ENCODE data around the gene EXPH5. TPM values are rescaled to one million over a fixed set of nuclear protein-coding genes. Genes with fewer than 3 reads are reported as not detected.
"Not testable (repeated sequence)": the region's sequence is repeated elsewhere in the genome, so short reads cannot be mapped to it uniquely, and the experiment has no call there.

EXPH5 gene
- polyA plus RNA-seq, 2 donors, result 3.4 to 7.4 TPM

DNA sequence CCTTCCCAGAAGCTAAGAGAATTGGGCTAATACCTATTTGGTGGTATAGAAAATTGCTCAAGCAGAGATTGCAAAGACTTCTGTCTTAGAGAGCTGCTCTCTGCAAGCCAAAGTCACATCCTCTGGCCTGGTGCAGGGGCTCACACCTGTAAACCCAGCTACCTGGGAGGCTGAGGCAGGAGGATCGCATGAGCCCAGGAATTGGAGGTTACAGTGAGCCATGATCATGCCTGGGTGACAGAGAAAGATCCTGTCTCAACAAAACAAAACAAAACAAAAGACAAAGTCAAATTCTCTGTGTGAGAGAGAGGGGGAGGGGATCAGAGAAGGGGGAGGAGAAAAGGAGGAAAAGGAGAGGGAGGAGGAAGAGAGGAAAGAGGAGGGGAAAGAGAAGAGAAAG lies 15.0 kb upstream of the EXPH5 start:
- no peak overlapping the region for H3K27ac ChIP-seq (ENCODE audit: low read depth in 2 of 2, low read length in 1 of 2)
- peaks cover 0 to 3% of the 10 kb centered on the region in 2 donors for H3K9me3 ChIP-seq (ENCODE audit: control insufficient read depth in 2 of 2, insufficient read depth in 1 of 2, low read depth in 1 of 2, low read length in 1 of 2)
- no peaks in the 10 kb centered on the region for H3K27me3 ChIP-seq (ENCODE audit: control insufficient read depth in 1 of 2, insufficient read depth in 2 of 2, low read length in 2 of 2)
- H3K36me3 ChIP-seq (ENCODE audit: control insufficient read depth in 2 of 2, insufficient read depth in 2 of 2, low read length in 1 of 2), result no peaks in the 10 kb centered on the region
- 95 to 97% methylated on average over 1 of the region's 1 CpG for WGBS, 2 donors
- no peak overlapping the region for H3K4me3 ChIP-seq (ENCODE audit: low read depth in 1 of 2, low read length in 2 of 2)
- peaks cover 0 to 2% of the 10 kb centered on the region in 2 donors for H3K4me1 ChIP-seq (ENCODE audit: control insufficient read depth in 2 of 2, insufficient read depth in 2 of 2, low read length in 1 of 2)

- Histone ChIP-seq H3K4me1 (ENCODE audit: control insufficient read depth in 2 of 2, insufficient read depth in 2 of 2, low read length in 1 of 2) (no peaks in the 10 kb centered on the region), H3K27ac (ENCODE audit: low read depth in 2 of 2, low read length in 1 of 2) (peak overlapping the region in 1 of 2 donors; percentile 47)
- WGBS, 2 donors, result 63 to 70% methylated on average over 3 of the region's 3 CpGs
Measured at GRCh38 chr11:108606495-108607160, 13.1 kb upstream of the EXPH5 start.

GRCh38 chr11:108606070-108606469 lies 12.5 kb upstream of the EXPH5 start:
- H3K4me3 ChIP-seq (ENCODE audit: low read depth in 1 of 2, low read length in 2 of 2), result no peak overlapping the region
- peak overlapping the region in 1 of 2 donors; percentile 47 for H3K27ac ChIP-seq (ENCODE audit: low read depth in 2 of 2, low read length in 1 of 2)
- 79 to 81% methylated on average over 5 of the region's 5 CpGs for WGBS, 2 donors

More at GRCh38 chr11:108606495-108607160, 13.1 kb upstream of the EXPH5 start:
- no peaks in the 10 kb centered on the region for H3K27me3 ChIP-seq (ENCODE audit: control insufficient read depth in 1 of 2, insufficient read depth in 2 of 2, low read length in 2 of 2)
- peaks cover 0 to 3% of the 10 kb centered on the region in 2 donors for H3K9me3 ChIP-seq (ENCODE audit: control insufficient read depth in 2 of 2, insufficient read depth in 1 of 2, low read depth in 1 of 2, low read length in 1 of 2)
- H3K36me3 ChIP-seq (ENCODE audit: control insufficient read depth in 2 of 2, insufficient read depth in 2 of 2, low read length in 1 of 2), result no peaks in the 10 kb centered on the region
- H3K4me3 ChIP-seq (ENCODE audit: low read depth in 1 of 2, low read length in 2 of 2), result no peak overlapping the region

DNA sequence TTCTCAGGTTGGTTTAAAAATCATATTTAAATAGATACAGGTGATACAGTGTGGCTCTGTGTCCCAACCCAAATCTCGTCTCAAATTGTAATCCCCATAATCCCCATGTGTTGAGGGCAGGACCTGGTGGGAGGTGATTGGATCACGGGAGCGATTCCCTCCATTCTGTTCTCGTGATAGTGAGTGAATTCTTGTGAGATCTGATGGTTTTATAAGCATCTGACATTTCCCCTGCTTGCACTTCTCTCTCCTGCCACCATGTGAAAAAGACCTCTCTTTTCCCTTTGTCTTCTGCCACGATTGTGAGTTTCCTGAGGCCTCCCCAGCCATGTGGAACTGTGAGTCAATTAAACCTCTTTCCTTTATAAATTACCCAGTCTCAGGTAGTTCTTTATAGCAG lies 9.2 kb upstream of the EXPH5 start:
- 66 to 67% methylated on average over 5 of the region's 5 CpGs for WGBS, 2 donors
- H3K27me3 ChIP-seq (ENCODE audit: control insufficient read depth in 1 of 2, insufficient read depth in 2 of 2, low read length in 2 of 2); H3K4me1 ChIP-seq (ENCODE audit: control insufficient read depth in 2 of 2, insufficient read depth in 2 of 2, low read length in 1 of 2); H3K4me3 ChIP-seq (ENCODE audit: low read depth in 1 of 2, low read length in 2 of 2); H3K9me3 ChIP-seq (ENCODE audit: control insufficient read depth in 2 of 2, insufficient read depth in 1 of 2, low read depth in 1 of 2, low read length in 1 of 2); H3K27ac ChIP-seq (ENCODE audit: low read depth in 2 of 2, low read length in 1 of 2); H3K36me3 ChIP-seq (ENCODE audit: control insufficient read depth in 2 of 2, insufficient read depth in 2 of 2, low read length in 1 of 2): not testable (repeated sequence)

More at GRCh38 chr11:108606070-108606469, 12.5 kb upstream of the EXPH5 start:
- H3K9me3 ChIP-seq (ENCODE audit: control insufficient read depth in 2 of 2, insufficient read depth in 1 of 2, low read depth in 1 of 2, low read length in 1 of 2), result peaks cover 0 to 3% of the 10 kb centered on the region in 2 donors
- H3K27me3 ChIP-seq (ENCODE audit: control insufficient read depth in 1 of 2, insufficient read depth in 2 of 2, low read length in 2 of 2), result no peaks in the 10 kb centered on the region
- H3K4me1 ChIP-seq (ENCODE audit: control insufficient read depth in 2 of 2, insufficient read depth in 2 of 2, low read length in 1 of 2), result no peaks in the 10 kb centered on the region
- H3K36me3 ChIP-seq (ENCODE audit: control insufficient read depth in 2 of 2, insufficient read depth in 2 of 2, low read length in 1 of 2), result no peaks in the 10 kb centered on the region

- Histone ChIP-seq H3K36me3 (ENCODE audit: control insufficient read depth in 2 of 2, insufficient read depth in 2 of 2, low read length in 1 of 2) (no peaks in the 10 kb centered on the region), H3K27ac (ENCODE audit: low read depth in 2 of 2, low read length in 1 of 2) (no peak overlapping the region), H3K27me3 (ENCODE audit: control insufficient read depth in 1 of 2, insufficient read depth in 2 of 2, low read length in 2 of 2) (no peaks in the 10 kb centered on the region), H3K4me1 (ENCODE audit: control insufficient read depth in 2 of 2, insufficient read depth in 2 of 2, low read length in 1 of 2) (no peaks in the 10 kb centered on the region), H3K4me3 (ENCODE audit: low read depth in 1 of 2, low read length in 2 of 2) (no peak overlapping the region), H3K9me3 (ENCODE audit: control insufficient read depth in 2 of 2, insufficient read depth in 1 of 2, low read depth in 1 of 2, low read length in 1 of 2) (no peaks in the 10 kb centered on the region)
- 86 to 89% methylated on average over 1 of the region's 1 CpG for WGBS, 2 donors
Measured at GRCh38 chr11:108601150-108601549, 7.6 kb upstream of the EXPH5 start.

DNA sequence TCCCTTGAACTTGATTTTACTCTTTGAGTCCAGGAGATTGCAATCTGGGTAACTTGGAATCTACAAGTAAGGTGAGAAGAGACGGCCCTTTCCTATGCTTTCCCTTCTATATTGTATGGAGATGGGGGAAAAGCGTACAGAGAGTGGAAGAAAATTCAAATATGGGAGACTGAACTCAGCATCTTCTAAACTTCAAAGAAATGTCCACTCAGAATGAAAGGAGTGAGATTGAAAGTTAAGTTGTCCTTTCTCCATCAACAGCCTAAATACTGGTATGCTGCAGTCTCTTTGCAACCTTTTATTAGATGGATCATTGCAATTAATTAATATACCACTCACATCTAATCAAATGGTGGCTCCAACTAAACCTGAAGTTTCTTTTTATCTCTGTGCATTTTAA lies 6.4 kb upstream of the EXPH5 start:
- WGBS, 2 donors, result 95 to 96% methylated on average over 2 of the region's 2 CpGs
- H3K4me1 ChIP-seq (ENCODE audit: control insufficient read depth in 2 of 2, insufficient read depth in 2 of 2, low read length in 1 of 2), result no peaks in the 10 kb centered on the region
- H3K36me3 ChIP-seq (ENCODE audit: control insufficient read depth in 2 of 2, insufficient read depth in 2 of 2, low read length in 1 of 2), result no peaks in the 10 kb centered on the region
- no peak overlapping the region for H3K4me3 ChIP-seq (ENCODE audit: low read depth in 1 of 2, low read length in 2 of 2)
- H3K27ac ChIP-seq (ENCODE audit: low read depth in 2 of 2, low read length in 1 of 2), result no peak overlapping the region
- H3K9me3 ChIP-seq (ENCODE audit: control insufficient read depth in 2 of 2, insufficient read depth in 1 of 2, low read depth in 1 of 2, low read length in 1 of 2), result no peaks in the 10 kb centered on the region
- H3K27me3 ChIP-seq (ENCODE audit: control insufficient read depth in 1 of 2, insufficient read depth in 2 of 2, low read length in 2 of 2), result no peaks in the 10 kb centered on the region

DNA sequence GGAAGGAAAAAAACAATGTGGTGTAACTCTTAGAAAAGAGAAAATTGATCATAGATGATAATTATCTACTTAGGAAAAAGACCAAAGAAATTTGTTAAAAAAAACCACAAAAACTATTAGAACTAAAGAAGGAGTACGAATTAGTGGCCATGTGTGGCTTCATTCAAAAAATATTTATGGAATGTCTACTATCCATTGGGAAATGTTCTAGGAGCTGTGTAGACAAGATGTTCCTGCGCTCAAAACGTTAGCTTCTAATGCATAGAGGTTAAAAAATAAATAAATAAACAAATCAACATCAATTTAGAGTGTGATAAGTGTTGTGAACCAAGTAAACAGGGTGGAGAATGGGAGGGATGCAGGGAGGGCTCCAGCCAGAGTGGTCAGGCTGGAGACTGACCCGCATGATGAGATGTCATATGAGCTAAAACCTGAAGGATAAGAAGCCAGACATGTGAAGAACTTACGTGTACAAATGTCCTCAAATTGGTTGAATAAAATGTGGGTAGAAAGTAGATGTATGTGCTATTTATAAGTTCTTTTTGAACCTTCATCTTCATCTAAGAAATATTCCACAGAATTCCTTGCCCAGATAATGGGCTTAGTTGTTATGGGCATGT lies 4.3 kb upstream of the EXPH5 start:
- no peaks in the 10 kb centered on the region for H3K36me3 ChIP-seq (ENCODE audit: control insufficient read depth in 2 of 2, insufficient read depth in 2 of 2, low read length in 1 of 2)
- H3K4me3 ChIP-seq (ENCODE audit: low read depth in 1 of 2, low read length in 2 of 2), result no peak overlapping the region
- no peaks in the 10 kb centered on the region for H3K27me3 ChIP-seq (ENCODE audit: control insufficient read depth in 1 of 2, insufficient read depth in 2 of 2, low read length in 2 of 2)
- H3K9me3 ChIP-seq (ENCODE audit: control insufficient read depth in 2 of 2, insufficient read depth in 1 of 2, low read depth in 1 of 2, low read length in 1 of 2), result no peaks in the 10 kb centered on the region
- H3K27ac ChIP-seq (ENCODE audit: low read depth in 2 of 2, low read length in 1 of 2), result no peak overlapping the region
- H3K4me1 ChIP-seq (ENCODE audit: control insufficient read depth in 2 of 2, insufficient read depth in 2 of 2, low read length in 1 of 2), result no peaks in the 10 kb centered on the region
- 75 to 81% methylated on average over 5 of the region's 5 CpGs for WGBS, 2 donors

- Histone ChIP-seq H3K27ac (ENCODE audit: low read depth in 2 of 2, low read length in 1 of 2) (no peak overlapping the region), H3K9me3 (ENCODE audit: control insufficient read depth in 2 of 2, insufficient read depth in 1 of 2, low read depth in 1 of 2, low read length in 1 of 2) (no peaks in the 10 kb centered on the region), H3K27me3 (ENCODE audit: control insufficient read depth in 1 of 2, insufficient read depth in 2 of 2, low read length in 2 of 2) (no peaks in the 10 kb centered on the region), H3K4me3 (ENCODE audit: low read depth in 1 of 2, low read length in 2 of 2) (no peak overlapping the region), H3K4me1 (ENCODE audit: control insufficient read depth in 2 of 2, insufficient read depth in 2 of 2, low read length in 1 of 2) (no peaks in the 10 kb centered on the region), H3K36me3 (ENCODE audit: control insufficient read depth in 2 of 2, insufficient read depth in 2 of 2, low read length in 1 of 2) (no peaks in the 10 kb centered on the region)
- 47 to 48% methylated on average over 2 of the region's 2 CpGs for WGBS, 2 donors
Measured at GRCh38 chr11:108596701-108597100, 3.1 kb upstream of the EXPH5 start.

- 14 to 17% methylated on average over 5 of the region's 5 CpGs for WGBS, 2 donors
- Histone ChIP-seq H3K27ac (ENCODE audit: low read depth in 2 of 2, low read length in 1 of 2) (peak overlapping the region; percentile 36 to 52), H3K9me3 (ENCODE audit: control insufficient read depth in 2 of 2, insufficient read depth in 1 of 2, low read depth in 1 of 2, low read length in 1 of 2) (no peaks in the 10 kb centered on the region), H3K27me3 (ENCODE audit: control insufficient read depth in 1 of 2, insufficient read depth in 2 of 2, low read length in 2 of 2) (no peaks in the 10 kb centered on the region), H3K4me3 (ENCODE audit: low read depth in 1 of 2, low read length in 2 of 2) (peak overlapping the region in 1 of 2 donors; percentile 81), H3K4me1 (ENCODE audit: control insufficient read depth in 2 of 2, insufficient read depth in 2 of 2, low read length in 1 of 2) (no peaks in the 10 kb centered on the region), H3K36me3 (ENCODE audit: control insufficient read depth in 2 of 2, insufficient read depth in 2 of 2, low read length in 1 of 2) (no peaks in the 10 kb centered on the region)
Measured at GRCh38 chr11:108593923-108594434, 411 bp upstream of the EXPH5 start.

Measured in esophagus (tissue), 2 donors.